ENCODE data around the gene STKLD1. TPM values are rescaled to one million over a fixed set of nuclear protein-coding genes. Genes with fewer than 3 reads are reported as not detected.

Gene STKLD1
- total RNA-seq, 4 donors from 2014 or later = 0.44 to 0.68 TPM; not detected in 2

DNA sequence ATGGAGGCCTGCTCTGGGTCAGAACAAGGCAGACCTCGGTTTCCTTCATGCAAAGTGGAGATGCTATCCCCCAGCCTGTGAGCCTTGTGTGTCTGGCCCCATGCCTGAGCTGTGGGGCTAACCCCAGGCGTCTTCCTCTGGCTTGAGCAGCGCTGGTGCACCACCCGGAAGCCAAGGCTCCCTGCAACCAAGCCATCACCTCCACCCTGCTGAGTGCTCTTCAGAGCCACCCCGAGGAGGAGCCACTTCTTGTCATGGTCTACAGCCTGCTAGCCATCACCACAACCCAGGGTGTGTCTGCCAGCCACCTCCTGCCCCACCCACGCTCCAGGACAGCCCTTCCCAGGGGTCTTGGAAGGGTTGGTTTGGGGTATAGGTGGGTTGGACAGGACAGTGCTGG lies 25.4 kb downstream of the STKLD1 start:
- TF ChIP-seq, protein P1, sequence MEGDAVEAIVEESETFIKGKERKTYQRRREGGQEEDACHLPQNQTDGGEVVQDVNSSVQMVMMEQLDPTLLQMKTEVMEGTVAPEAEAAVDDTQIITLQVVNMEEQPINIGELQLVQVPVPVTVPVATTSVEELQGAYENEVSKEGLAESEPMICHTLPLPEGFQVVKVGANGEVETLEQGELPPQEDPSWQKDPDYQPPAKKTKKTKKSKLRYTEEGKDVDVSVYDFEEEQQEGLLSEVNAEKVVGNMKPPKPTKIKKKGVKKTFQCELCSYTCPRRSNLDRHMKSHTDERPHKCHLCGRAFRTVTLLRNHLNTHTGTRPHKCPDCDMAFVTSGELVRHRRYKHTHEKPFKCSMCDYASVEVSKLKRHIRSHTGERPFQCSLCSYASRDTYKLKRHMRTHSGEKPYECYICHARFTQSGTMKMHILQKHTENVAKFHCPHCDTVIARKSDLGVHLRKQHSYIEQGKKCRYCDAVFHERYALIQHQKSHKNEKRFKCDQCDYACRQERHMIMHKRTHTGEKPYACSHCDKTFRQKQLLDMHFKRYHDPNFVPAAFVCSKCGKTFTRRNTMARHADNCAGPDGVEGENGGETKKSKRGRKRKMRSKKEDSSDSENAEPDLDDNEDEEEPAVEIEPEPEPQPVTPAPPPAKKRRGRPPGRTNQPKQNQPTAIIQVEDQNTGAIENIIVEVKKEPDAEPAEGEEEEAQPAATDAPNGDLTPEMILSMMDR (IDR thresholded peaks at IDR 0.05; ENCODE audit: low read depth) = no peak

DNA sequence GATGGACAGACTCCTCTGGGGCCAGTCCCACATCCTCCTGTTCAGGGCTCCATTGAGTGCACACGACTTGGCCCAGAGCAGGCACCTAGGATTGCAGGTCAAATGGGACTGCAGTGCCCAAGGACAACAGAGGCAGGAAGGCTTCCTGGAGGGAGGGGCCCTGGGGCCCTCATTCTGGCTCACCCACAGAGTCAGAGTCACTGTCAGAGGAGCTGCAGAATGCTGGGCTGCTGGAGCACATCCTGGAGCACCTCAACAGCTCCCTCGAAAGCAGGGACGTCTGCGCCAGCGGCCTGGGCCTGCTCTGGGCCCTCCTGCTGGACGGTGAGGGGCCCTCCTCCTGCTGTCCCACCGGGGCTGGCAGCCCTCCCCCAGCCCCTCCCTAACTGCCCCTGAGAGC lies 26.5 kb downstream of the STKLD1 start:
- TF ChIP-seq, protein P1 (IDR thresholded peaks at IDR 0.05; ENCODE audit: low read depth) = no peak

DNA sequence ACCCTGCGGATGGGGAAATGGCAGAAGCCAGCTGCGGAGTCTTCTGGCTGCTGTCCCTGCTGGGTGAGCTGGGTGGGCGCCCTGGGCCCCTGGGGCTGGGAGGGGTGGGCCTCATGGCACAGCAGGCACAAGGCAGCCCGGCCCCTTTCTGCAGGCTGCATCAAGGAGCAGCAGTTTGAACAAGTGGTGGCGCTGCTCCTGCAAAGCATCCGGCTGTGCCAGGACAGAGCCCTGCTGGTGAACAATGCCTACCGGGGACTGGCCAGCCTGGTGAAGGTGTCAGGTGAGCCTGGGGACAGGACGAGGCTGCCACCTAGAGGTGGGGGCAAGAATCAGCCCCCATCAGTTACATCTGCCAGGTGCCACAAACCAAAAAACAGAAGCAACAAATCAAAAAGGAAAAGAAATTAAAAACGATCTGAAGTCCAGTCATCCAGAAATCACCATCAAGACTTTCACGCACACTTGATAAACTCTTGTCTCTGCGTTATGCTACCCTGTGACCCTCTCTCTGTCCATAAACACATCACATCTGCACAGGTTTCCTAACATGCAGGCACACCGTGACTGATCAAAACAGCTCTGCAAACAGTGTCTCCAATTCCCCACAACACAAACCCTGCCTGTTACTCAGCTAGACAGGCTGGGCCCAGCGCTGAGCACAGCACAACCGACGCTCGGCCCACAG lies 27.7 kb downstream of the STKLD1 start:
- TF ChIP-seq, protein P1 (IDR thresholded peaks at IDR 0.05; ENCODE audit: low read depth) = no peak

DNA sequence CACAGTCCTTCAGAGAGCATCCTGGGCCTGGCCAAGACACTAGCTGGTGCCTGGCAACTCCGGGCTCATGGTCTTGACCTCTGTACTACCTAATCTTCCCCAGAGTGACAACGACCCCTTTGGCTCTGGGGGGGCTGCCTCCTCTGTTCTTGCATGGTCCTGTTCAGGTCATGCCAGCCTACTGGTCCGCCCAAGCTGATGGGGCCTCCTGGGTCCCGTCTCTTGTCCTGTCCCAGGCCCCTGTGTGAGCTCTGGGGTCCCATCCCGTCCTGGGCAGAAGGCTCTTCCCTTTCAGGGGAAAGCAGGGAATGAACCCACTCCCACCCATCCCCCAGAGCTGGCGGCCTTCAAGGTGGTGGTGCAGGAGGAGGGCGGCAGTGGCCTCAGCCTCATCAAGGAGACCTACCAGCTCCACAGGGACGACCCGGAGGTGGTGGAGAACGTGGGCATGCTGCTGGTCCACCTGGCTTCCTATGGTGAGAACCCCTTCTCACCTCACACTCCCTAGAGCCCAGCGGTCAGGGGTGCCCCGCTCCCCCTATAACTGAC lies 28.4 kb downstream of the STKLD1 start:
- TF ChIP-seq, protein P1 (IDR thresholded peaks at IDR 0.05; ENCODE audit: low read depth) = no peak

DNA sequence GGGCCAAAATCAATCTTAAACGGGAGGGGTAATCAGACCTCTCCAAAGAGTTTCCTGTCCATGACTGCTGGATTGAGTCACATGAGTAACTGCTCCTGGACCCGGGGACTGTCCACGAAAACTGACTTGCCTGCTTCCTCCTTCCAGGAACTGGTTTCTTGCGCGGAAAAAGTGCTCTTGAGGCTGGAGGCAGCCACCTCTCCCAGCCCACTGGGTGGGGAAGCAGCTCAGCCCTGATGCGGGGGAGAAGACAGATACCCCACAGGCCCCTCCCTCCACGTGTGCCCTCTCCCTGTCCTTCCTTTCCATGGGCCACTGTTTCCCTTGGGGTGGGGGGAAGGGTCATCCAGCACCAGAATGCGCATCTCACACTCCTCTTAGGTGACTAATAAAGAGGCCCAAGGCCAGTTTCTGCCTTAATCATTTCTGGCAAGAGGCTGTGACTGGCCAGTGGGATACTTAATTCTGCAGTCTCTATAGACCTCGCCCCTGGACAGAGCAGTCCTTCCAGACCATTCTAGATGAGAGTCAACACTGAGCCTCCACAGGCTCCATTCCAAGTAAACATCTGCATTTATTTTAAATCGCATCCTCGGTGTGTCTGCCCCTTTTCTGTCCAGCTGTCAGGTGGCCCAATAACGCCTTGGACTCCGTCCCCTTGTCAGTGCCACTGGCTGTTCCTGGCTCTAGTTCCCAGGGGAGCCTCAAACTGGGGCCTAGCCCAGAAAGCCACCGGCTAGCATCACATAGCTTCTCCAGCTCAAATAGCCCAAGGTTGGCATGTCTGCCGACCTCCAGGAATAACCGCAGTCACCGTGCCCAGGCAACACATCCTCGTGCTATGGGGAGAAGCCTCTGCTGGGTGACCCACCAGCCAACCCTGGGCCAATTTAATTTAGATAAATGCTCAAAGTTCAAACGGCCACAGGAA lies 29.6 kb downstream of the STKLD1 start:
- TF ChIP-seq, protein P1 (IDR thresholded peaks at IDR 0.05; ENCODE audit: low read depth) = no peak

DNA sequence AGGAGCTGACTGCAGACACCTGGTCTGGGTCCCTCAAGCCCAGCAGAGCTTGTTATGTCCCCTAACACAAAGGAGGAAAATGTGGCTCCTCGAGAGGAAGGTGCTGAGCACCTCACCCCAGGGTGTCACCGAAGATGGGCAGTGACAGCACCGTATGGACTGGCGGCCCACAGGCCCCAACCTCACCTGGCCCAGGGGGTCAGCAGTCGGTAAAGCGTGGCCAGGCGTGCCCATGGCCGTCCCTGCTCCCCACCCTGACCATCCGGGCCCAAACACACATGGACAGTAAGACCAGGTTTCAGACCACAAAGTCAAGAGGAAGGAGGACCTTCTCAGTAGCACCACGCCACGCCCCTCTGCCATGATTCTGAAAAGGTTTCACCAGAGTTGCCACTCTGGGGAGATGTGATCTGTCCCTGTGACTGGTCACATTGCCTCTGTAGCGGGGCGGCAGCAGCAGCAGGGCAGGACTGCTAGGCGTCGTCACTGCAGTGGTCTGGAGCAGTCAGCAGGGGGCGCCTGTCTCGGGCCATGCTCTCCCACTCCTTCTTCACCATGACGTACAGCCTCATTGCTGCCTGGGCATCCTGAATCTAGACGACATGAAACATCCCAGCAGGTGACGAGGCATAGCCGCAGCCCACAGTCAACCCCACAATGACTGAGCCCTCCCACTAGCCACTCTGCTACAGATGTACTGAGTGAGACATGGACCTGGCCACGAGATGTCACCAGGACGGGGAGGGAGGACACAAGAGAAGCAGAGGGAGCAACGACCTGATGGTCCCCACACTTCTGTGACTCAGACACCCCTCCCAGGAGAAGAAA lies 30.5 kb downstream of the STKLD1 start:
- TF ChIP-seq, protein P1 (IDR thresholded peaks at IDR 0.05; ENCODE audit: low read depth) = no peak
